HG02798 (cell line): ENCODE measurements around the gene SERPINA12.

Experiments used
- ATAC-seq: cut with Tn5 transposase; IDR thresholded peaks from one replicate; pipeline ENCODE4 v1.9.1; 2021; ENCODE audit warnings: mild to moderate bottlenecking; ENCODE audit not compliant: unreplicated experiment, poor library complexity

The SERPINA12 gene

DNA sequence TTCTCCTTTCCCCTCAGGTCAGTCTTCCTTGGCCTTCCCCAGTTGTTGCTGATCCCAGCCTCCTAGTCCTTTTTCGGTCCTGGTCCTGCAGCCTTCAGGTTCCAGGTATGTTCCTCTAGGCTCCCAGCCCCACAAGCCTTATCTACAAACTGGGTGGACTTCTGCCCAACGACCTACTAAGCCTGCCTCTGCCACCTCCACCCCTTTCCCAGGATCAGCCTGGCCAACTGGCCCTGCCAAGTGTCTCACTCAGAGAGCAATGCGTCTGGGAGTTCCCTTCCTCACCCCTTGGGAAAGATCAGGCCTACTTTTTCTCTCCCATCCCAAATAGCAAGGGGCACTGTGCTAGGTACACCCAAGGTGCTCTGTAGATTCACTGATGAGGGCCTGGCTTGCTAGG, at the start of gene SERPINA12:
Gene SERPINA12 (minus strand): TSS at position 114 of the 400 bp plus-strand sequence. CDS start 11,072 bp downstream, outside the sequence.
- no peak for ATAC-seq

GRCh38 chr14:94558842-94559241, 49.6 kb upstream of the SERPINA12 start:
- no peak for ATAC-seq

GRCh38 chr14:94557327-94557726, 48.1 kb upstream of the SERPINA12 start:
- ATAC-seq, result no peak

GRCh38 chr14:94555991-94556390, 46.7 kb upstream of the SERPINA12 start:
- no peak for ATAC-seq

- ATAC-seq, result no peak
These were observed 40.8 kb upstream of the SERPINA12 start for GRCh38 chr14:94550041-94550440.

DNA sequence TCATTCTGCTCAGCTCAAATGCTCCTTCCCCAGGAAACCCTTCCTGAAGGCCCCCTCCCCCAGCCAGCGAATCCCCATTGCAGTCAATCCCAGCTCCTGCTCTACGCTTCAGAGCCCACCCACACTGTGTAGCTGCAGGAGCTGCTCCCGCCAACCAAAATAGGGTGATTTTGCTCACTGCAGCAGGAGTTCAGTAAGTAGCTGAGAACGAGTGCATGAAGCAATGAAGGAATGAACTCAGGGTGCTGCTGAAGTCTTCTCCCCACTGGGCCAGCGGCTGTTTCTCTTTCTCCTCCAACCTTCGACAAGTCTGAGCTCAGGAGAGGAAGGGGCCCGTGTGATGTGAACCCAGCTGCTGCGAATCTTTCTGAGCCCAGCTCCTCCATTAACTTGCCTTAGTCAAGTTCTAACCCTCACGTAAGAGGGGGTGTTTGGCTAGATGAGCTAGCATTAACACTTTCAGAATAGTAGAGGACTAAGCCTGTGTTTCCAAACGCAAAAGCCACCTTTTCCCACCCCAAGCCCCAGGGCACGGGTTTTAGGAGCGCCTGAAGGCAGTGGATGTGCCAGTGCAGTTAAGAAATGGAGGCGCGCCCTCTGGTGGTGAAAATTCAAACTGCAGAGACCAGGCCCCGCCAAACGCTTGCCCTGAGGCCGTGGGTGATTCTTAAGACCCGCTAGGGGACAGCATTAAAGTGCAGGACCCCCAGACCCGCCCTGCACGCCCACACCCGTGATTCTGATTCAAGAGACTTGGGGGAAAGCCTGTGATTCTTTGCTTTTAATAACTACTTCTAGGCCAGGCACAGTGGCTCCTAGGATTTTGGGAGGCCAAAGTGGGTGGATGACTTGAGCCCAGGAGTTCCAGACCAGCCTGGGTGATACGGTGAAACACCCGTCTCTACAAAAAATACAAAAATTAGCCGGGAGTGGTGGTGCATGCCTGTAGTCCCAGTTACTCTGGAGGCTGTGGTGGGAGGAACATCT, 40.0 kb upstream of the SERPINA12 start:
- no peak for ATAC-seq

DNA sequence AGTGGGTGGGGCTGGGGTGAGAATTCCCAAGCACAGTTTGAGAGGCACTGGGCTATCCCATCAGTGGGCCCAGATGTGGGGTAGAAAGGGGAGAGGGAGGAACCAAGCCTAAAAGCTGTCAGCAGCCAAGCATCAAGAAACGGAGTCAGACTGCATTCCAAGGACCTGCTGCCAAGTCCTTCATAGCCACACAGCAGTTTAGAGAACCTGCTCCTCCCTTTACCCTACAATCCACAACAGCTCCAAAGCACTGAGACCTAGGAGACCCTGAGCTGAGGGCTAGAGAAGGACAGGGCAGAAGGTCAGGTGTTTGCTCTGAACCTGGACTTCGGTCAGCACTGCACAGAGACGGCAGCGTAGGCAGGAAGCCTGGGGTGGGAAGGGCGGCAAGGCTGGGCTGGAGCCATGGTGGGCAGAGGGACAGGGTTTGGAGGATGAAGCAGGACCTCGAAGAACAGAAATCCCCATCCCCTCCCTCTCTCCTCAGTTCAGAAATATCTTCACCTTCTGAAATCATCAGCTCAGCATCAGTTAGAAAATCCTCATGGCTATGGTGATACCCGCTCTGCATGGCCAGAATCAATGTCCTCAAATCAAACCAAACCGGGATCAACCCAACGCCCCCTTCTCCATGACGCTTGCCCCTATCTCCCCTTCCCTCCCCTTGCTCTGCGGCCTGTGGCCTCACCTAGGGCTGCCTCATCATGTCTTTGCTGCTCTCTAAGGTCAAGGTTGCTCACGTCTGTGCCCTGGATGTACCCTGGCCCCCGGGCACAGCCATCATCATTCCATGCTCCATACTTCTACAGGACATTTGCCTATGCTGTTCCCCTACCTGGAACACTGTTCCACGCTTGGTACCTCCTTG, 39.1 kb upstream of the SERPINA12 start:
- no peak for ATAC-seq

DNA sequence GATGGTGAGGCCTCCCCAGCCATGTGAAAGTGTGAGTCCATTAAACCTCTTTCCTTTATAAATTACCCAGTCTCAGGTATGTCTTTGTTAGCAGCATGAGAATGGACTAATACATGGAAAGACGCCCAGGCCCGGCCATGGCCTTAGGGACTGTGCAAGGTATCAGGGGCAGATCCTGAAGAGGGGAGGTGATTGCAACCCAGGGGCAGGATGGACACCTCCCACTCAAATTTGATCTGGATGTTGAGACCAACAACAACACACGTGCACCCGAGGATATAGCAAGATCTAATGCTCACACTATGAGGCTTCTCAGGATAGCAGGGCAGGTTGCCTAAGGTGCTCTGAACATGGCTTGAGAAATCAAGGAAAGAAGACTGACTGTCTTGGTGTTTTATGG, 38.5 kb upstream of the SERPINA12 start:
- no peak for ATAC-seq

DNA sequence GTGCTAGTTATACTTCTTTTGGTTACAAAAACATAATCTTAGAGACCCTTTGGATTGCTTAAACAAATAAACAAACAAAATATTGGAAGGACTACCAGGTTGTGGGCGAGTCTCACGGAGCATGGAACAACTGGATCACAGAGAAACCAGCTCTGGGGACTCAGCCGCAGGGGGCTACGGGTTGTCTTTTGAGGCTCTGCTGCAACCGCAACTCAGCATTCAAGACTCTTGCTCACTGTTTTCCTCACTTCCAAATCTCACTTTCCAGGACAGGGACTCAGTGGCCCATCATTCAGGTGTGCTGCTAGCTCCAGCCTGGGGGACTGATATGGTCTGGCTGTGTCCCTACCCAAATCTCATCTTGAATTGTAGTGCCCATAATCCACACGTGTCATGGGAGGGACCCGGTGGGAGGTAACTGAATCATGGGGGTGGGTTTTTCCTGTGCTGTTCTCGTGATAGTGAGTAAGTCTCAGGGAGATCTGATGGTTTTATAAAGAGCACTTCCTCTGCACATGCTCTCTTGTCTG, 37.9 kb upstream of the SERPINA12 start:
- ATAC-seq, result no peak

DNA sequence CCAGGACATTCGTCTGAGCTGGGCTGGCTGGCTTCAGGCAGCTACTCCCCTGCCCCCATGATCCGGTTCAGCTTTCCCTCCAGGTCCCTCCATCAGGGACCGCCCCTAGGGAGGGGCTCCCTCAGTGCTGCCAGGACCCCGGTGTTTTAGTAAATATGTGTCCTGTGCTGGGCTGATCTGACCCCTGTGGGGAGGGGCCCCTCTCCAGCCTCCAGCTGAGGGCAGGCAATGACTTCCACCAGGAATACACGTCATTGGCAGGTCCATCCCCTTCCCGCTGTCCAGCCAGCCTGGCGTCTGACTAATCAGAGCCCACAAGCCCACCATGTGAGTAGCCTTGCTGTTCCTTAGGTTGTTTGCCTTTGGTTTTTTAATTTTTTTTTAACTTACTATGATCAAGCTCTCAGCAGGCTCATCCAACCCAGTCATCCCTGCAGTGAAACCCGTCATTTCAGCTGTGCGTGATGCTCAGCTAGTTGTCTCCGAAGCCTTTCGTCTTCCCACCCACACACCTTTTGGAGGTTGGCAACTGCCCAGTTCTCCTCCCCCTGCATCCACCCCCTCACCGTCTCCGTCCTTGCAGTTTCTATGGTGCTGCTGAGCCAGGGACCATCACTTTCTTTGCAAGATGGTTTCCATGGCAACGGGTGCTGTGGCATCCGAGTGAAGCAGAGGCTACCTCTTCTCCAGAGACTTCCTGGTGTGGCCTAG, 36.0 kb upstream of the SERPINA12 start:
- no peak for ATAC-seq

- ATAC-seq, result no peak
These were observed 35.5 kb upstream of the SERPINA12 start for GRCh38 chr14:94544726-94545125.

GRCh38 chr14:94543449-94544124, 34.3 kb upstream of the SERPINA12 start:
- ATAC-seq, result no peak

DNA sequence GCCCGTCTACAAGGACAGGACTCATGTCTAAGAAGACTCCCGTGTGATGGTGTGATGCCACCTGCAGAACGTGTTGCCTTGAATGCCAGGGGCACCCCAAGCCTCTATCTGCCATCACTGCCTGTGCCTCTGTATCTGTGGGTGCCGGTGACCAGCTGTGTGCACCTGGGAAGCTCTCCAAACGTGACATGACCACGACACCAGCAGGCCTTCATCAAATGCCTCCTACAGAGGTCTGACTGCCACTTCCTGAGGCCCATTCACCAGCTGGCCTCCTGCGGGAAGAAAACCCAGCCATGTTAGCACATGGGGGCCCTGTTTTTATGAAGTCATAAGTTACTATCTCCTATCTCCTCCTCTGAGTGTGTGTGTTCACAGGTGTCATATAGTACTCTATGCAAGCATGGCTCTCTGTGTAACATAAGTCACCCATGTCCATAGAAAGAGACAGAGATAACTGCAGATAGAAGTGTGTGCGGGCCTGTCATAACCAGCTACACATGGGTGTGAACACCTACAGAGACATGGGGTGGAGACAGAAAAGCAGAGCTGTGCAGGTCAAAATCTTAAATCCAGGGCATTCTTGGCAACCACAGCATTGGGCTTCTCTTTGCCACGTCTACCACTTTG, 33.7 kb upstream of the SERPINA12 start:
- ATAC-seq, result no peak

- ATAC-seq, result no peak
These were observed 33.0 kb upstream of the SERPINA12 start for GRCh38 chr14:94542111-94542810.

- no peak for ATAC-seq
These were observed 32.1 kb upstream of the SERPINA12 start for GRCh38 chr14:94541234-94541975.

DNA sequence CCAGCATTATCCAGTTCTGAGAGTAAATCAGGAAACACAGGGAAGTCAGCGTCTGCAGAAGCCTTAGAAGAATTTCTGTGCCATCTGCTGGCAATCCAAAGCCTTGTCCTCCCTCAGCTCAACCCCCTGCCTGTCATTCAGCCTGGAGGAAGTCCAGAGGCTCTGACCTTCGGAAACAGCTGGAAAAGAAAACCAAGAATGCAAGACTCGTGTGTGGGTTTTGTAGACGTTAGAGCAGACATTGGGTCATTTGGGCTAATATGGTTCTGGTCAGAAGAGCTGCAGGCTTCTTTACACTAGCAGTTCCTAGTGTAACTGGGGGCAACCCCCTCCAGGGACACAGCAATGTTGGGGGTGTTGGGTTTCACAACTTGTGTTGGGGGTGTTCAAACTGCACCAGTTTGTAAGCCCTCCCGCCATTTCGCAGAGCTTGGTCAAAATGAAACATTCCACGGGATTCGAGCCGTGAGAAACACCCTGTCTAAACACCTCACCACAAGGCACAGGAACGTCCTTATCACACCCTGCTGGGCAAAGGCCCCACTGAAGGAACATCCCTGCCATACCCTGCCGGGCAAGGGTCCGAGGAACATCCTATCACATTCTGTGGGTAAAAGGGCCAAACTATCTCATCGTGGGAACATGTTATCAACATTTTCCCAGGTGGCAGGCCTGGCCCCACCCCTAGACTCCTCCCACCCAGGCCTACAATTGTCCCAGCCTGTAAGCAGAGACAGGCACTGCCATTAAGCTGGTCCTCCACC, 30.9 kb upstream of the SERPINA12 start:
- no peak for ATAC-seq

DNA sequence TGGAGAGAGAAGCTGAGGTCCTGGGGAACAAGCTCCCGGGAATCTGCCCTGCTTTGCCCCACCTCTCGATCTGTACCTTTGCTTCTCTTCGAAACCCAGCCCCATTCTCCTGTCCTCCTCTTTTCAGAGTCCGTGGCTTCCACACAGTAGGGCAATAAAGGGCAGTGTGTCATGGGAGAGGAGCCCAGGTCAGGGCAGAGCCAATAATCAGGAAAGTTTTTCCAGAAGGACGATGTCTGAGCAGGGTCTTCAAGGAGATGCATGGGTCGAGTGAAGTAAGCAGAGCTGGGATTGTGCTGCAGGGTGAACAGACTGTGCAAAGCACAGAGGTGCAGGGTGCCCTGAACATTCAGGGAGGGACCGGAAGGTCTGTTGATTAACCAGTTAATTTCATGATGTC, 29.9 kb upstream of the SERPINA12 start:
- ATAC-seq, result no peak
